Keratinocyte (primary cell): ENCODE results near the gene RAB11A.

ENCODE experiments used
- EZH2 ChIP-seq: IDR thresholded peaks from one replicate; pipeline ENCODE4 v1.6.1; 2012; ENCODE audit warnings: inconsistent platforms, mild to moderate bottlenecking, low read length, moderate library complexity
- TF ChIP-seq, protein P1 (sequence below), 3 experiments: IDR thresholded peaks in 1 of 3; conservative IDR thresholded peaks in 1 of 3; optimal IDR thresholded peaks in 1 of 3; 2 replicates in 2 of 3; 3 replicates in 1 of 3; pipeline versions ENCODE3 to v1.5.1; 2011; ENCODE audit warnings: low read length in 3 of 3, mild to moderate bottlenecking in 3 of 3, moderate library complexity in 2 of 3, control low read depth in 1 of 3, inconsistent platforms in 1 of 3; ENCODE audit not compliant: insufficient read depth in 2 of 3; ENCODE audit errors: extremely low read depth in 1 of 3

DNA sequence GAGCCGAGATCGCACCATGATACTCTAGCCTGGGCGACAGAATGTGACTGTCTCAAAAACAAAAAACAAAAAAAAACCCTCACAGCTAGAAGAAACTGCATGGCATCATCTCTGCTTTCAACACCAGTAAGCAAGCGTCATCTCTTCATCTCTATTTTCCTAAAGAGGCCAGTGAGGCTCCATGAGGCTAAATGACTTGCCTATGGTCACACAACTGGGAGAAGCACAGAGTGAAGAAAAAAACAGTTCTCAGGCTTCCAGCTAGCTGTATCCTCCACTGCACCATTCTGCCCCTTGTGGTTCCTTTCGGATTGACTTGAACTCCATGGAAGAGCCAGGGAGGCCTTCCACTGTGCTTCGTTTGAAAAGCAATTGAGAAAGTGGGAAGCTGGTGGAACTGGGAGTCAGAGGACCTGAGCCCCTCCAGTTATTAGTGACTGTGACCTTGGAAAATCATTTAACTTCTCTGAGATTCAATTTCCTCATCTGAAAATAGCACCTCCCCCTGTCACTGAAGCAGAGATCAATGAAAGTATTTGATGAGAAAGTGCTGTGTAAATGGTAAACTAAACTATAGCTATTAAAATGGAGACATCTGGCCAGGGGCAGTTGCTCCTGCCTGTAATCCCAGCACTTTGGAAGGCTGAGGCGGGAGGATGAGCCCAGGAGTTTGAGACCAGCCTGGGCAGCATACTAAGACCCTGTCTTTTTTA lies 45.1 kb upstream of the RAB11A start:
- TF ChIP-seq, protein P1, sequence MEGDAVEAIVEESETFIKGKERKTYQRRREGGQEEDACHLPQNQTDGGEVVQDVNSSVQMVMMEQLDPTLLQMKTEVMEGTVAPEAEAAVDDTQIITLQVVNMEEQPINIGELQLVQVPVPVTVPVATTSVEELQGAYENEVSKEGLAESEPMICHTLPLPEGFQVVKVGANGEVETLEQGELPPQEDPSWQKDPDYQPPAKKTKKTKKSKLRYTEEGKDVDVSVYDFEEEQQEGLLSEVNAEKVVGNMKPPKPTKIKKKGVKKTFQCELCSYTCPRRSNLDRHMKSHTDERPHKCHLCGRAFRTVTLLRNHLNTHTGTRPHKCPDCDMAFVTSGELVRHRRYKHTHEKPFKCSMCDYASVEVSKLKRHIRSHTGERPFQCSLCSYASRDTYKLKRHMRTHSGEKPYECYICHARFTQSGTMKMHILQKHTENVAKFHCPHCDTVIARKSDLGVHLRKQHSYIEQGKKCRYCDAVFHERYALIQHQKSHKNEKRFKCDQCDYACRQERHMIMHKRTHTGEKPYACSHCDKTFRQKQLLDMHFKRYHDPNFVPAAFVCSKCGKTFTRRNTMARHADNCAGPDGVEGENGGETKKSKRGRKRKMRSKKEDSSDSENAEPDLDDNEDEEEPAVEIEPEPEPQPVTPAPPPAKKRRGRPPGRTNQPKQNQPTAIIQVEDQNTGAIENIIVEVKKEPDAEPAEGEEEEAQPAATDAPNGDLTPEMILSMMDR (optimal IDR thresholded peaks at IDR 0.05 in 1 of 3, IDR thresholded peaks at IDR 0.05 in 1 of 3, conservative IDR thresholded peaks at IDR 0.05 in 1 of 3; ENCODE audit: extremely low read depth in 1 of 3, insufficient read depth in 2 of 3, low read length in 3 of 3), result peak; percentile 70 to 84 (median 81)
- no peak for TF ChIP-seq EZH2
